RWPE1 (cell line): ENCODE measurements around the gene COL25A1.

Experiments
- CTCF ChIA-PET: fragments of 350-600 bp; sonication (Branson Sonifier 250); formaldehyde crosslinking; extraction: SDS; loops from one replicate; lab custom pipeline; 2021; lab: Yijun Ruan, JAX
- POLR2A ChIA-PET: fragments of 400-600 bp; formaldehyde crosslinking; extraction: SDS; loops from one replicate; lab custom pipeline; 2020; ENCODE audit warnings: antibody characterized with exemption; ENCODE audit not compliant: low non-redundant PET; lab: Yijun Ruan, JAX
- DNase-seq: peaks from one replicate; pipeline ENCODE4 v3.0.0; 2012; ENCODE audit warnings: low spot score
- H3K27ac ChIP-seq: fragments of 450-650 bp; 2 replicates; pipeline ENCODE4 v1.5.1; 2017
- CTCF ChIP-seq: fragments of 450-650 bp; conservative IDR thresholded peaks from 2 replicates; pipeline ENCODE4 v1.5.1; 2017; ENCODE audit warnings: low read depth, mild to moderate bottlenecking

The COL25A1 gene

GRCh38 chr4:108846568-108846967 lies 455.9 kb downstream of the COL25A1 start:
- TF ChIP-seq CTCF: no peak
- DNase-seq: no peak
- no peak overlapping the region for H3K27ac ChIP-seq
- CTCF ChIA-PET: no interaction called here
- POLR2A ChIA-PET: no interaction called here

- DNase-seq: no peak
- POLR2A ChIA-PET: no interaction called here
- CTCF ChIA-PET: no interaction called here
- H3K27ac ChIP-seq: no peak overlapping the region
- TF ChIP-seq CTCF: no peak
Measured at GRCh38 chr4:108840426-108840975, 462.0 kb downstream of the COL25A1 start.

GRCh38 chr4:108839333-108839732 lies 463.1 kb downstream of the COL25A1 start:
- H3K27ac ChIP-seq: no peak overlapping the region
- ChIA-PET POLR2A (no interaction called here), CTCF (no interaction called here)
- DNase-seq: no peak
- TF ChIP-seq CTCF: no peak

- no peak for TF ChIP-seq CTCF
- H3K27ac ChIP-seq: no peak overlapping the region
- ChIA-PET POLR2A (no interaction called here), CTCF (no interaction called here)
- no peak for DNase-seq
Measured at GRCh38 chr4:108838451-108838850, 464.0 kb downstream of the COL25A1 start.

GRCh38 chr4:108834835-108835384 lies 467.5 kb downstream of the COL25A1 start:
- TF ChIP-seq CTCF: peak; percentile 72
- ChIA-PET CTCF (interaction anchor here (0.6 to 1.6 kb wide), 5 partner anchors 15 to 175 kb away, joined by 3 to 4 read pairs (median 3); no protein-coding TSS in a partner anchor), POLR2A (no interaction called here)
- DNase-seq: peak; percentile 30
- H3K27ac ChIP-seq: no peak overlapping the region

GRCh38 chr4:108834166-108834834 lies 468.2 kb downstream of the COL25A1 start:
- no peak overlapping the region for H3K27ac ChIP-seq
- no peak for TF ChIP-seq CTCF
- ChIA-PET CTCF (interaction anchor here (0.6 to 1.6 kb wide), 5 partner anchors 16 to 175 kb away, joined by 3 to 4 read pairs (median 3); no protein-coding TSS in a partner anchor), POLR2A (no interaction called here)
- peak; percentile 72 for DNase-seq
